ENCODE results near the gene RPLP2.
A peak's percentile ranks its signal among the peaks of the same experiment; 100 is the strongest.

The RPLP2 gene

DNA sequence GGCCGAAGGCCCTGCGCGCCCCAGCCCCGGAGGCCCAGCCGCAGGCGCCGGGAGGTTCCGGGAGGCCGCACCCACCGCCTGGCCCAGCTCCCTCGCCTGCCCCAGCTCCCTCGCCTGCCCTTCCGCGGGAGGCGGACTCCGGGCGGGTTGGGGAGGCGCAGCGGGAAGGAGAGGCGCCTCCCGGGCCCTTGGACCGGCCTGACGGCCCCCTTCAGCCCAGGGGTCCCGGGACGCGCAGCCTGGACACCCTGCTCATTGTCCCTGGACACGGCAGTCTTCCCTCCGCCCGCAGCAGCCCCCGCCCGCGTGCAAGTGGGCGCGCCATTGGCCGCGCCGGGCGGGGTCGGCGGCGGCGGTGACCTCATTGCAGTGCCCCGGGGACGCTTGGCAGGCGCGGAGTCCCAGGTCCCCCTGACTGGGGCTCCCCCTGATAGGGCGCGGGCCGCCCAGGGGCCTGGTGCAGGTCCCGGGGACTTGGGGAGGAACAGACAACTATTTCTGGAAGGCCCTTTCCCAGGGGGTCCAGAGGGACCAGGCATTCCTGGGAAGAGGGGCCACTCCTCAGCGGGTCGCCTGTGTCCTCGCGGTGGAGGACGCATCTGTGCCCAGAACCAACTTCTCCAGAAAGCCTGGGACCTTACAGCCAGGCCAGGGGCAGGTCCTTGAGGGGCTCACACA lies 23.5 kb downstream of the RPLP2 start:
- peak in 1 of 56 donors; percentile 57 for DNase-seq

DNA sequence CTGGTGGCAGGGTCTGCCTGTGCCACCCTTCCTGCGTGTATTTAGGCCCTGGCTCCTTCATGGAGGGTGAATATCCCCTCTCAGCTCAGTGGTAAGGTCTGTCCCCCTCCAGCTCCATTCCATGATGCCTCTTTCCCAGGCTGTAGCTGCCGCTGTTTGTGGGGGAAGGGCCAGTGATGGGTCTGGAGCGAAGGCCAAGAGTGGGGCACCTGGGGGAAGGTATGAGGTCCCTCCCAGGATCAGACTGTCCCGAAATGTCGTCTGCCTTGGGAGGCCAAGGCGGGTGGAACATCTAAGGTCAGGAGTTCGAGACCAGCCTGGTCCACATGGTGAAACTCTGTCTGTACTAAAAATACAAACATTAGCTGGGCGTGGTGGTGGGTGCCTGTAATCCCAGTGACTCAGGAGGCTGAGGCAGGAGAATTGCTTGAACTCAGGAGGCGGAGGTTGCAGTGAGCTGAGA lies 24.1 kb downstream of the RPLP2 start:
- no peak for DNase-seq

DNA sequence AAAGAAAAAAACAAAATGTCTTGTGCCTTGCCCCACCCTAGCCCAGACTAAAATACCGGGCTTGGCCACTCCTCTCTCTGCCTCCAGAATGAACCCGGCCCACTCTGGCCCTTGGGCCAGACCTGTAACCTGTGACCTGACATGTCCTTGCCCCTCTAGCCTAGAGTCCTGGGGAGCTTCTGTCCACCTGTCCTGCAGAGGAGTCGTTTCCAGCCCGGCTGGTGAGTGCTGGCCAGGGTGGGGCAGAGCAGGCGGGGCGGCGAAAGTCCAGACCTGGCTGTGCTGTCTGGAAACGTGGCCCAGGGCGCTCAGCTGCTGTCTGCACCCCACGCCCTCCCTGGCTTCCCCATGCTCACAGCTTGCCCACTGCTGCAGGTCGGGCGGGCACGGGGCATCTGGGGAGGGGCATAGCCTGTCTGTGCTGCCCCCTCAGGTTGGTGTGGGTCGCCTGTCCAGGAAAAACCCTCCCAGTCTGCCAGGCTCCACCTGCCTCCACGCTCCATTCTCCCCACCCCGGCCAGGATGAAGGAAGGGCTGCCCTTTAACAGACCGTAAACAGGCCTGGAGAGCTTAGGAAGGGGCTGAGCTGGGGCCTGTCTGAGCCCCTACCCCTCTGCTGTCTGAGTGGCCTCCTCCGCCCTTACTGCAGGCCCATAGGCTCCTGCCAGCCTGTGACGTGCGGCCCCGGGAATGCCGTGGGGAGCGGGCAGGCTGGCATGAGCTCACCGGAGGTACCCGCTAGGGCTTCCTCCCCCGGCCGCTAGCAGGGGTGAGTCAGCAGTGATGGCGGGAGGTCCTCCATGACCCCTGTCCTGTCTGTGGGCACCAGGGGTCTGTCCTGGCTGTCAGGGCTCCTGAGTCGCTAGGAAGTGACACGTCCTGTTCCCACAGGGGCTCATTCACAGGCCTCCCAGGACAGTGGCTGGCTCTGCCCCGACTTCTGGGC lies 24.9 kb downstream of the RPLP2 start:
- DNase-seq, result peak in 7 of 56 donors; percentile 17 to 53 (median 28)

DNA sequence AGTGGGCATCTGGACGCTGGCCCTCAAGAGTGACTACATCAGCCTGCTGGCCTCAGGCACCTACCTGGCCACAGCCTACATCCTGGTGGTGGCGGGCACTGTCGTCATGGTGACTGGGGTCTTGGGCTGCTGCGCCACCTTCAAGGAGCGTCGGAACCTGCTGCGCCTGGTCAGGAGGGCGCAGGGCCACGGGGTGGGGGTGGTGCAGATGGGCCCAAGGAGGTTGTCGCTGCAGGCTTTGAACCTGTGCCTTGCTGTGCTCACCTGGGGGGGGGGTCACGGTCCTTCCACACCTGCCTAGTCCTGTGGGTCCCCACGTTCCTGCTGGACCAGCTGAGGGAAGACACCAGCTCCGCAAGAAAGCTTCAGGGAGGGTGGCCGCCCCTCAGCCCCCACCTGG lies 26.5 kb downstream of the RPLP2 start:
- DNase-seq, result no peak

DNA sequence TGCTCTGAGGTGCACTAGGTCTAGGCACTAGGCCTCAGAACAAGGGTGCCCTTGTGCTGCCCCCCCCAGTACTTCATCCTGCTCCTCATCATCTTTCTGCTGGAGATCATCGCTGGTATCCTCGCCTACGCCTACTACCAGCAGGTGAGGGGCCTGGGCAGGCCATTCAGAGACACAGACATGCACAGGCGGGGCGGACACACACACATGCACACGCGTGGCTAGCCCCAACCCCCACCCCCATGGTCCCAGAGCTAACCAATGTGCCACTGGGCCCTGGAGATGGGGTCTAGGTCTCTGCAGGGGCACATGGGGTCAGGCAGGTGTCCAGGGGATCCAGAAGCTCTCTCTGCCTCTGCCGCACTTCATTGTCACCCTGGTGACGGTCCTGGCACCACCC lies 26.9 kb downstream of the RPLP2 start:
- DNase-seq, result no peak

DNA sequence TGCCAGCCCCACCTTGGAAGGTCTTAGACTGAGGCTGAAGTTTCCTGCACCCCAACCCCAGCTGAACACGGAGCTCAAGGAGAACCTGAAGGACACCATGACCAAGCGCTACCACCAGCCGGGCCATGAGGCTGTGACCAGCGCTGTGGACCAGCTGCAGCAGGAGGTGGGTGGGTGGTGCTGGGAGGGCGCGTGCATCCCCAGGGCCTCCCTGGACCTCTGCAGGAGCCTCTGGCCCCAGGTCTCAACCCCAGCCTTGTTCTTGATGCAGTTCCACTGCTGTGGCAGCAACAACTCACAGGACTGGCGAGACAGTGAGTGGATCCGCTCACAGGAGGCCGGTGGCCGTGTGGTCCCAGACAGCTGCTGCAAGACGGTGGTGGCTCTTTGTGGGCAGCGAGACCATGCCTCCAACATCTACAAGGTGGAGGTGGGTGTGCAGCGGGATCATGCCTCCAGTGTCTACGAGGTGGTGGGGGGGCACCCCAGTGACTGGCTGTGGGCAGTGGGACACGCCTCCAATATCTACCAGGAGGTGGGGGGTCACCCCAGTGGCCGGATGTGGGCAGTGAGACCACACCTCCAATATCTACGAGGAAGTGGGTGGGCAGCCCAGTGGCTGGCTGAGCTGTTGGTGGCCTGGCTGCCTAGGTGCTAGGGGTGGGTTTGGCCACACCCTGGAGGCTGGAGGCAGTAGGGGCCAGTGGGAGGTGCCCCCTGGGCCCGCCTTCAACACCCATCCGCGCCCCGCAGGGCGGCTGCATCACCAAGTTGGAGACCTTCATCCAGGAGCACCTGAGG lies 27.6 kb downstream of the RPLP2 start:
- DNase-seq, result no peak

DNA sequence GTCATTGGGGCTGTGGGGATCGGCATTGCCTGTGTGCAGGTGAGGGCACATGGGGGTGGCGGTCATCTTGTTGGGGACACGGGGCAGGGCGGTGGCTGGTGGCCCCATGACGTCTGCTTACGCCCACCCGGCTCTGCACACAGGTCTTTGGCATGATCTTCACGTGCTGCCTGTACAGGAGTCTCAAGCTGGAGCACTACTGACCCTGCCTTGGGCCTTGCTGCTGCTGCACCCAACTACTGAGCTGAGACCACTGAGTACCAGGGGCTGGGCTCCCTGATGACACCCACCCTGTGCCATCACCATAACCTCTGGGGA lies 28.2 kb downstream of the RPLP2 start:
- no peak for DNase-seq

DNA sequence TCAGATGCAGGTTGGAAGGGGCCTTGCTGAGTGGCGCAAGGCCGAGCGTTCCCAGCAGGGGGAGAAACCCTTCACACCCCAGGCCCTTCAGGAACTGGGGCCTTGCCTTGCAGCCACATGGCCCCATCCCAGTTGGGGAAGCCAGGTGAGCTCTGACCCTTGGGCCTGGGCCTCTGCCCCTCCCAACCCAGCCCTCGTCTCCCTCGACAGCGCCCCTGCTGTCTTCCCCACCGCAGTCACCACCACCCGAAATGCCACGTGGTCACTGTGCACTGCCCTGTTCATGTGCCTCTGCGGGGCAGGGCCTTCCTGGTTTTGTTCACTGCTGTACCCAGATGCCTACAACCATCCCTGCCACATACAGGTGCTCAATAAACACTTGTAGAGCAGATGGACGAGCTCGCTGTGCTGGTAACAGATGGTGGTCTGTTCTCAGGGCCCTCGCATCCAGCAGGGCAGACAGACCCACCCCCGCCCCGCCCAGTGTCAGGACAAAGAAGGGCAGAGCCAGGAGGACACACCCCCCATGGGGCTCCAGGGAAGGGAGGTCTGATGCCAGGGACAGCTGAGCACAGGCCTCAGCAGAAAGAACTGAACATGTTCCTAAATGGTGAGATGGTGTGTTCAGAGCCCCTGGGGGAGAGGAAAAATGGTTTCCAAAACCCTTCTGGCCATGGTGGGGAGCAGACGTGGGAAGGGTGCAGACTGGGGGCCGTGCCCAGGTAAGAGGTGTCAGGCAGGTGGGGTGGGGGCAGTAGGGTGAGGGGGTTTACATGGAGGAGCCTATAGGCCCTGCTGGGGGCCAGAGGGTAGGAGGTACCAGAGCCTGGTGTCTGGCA lies 28.9 kb downstream of the RPLP2 start:
- DNase-seq, result no peak

DNA sequence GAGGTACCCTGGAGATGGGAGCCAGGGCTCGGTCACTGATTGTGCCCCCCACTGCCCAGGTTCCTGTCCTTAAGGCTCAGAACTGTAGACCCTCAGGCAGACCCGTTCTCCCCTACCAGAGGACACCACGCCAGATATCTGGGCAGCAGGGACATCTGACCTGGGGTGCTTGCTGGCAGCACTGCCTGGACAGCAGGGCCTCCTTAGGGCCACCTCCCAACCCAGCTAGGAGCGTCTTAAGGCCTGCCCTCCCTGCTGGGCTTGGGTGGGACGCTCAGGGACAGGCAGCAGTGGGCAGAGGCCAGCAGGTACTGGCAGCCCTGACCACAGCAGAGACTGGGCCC lies 29.5 kb downstream of the RPLP2 start:
- DNase-seq, result no peak

DNA sequence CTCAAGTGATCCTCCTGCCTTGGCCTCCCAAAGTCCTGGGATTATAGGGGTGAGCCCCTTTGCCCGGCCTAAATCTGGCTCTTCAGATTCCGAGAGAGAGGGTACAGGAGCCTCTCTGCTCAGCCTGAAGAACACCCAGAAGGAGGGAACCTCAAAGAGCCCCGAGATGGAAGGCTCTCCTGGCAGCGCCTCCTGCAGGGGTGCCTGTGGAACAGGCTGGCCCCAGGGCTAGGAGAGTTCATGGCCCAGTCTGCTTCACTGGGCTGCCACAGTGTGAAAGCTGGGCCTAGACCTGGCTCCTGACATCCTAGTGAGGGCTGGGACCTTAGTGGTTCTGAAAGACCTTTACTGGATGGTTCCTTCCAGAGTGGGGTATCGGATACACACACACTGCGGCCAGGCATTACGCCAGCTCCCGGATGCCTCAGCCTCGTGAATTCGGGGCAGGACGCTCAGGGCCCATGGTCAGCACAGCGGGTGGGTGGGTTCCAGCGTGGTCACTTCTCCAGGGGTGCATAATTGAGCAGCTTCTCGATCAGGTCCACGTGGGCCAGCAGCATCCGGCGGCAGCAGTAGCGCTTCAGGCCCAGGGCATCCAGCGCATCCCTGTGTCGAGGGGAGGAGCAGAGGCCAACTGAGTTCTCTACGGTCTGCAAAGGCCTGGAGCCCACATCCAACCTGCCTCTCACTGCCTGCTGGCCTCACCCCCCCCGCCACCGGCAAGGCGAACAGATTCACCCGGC lies 30.3 kb downstream of the RPLP2 start:
- no peak for DNase-seq

DNA sequence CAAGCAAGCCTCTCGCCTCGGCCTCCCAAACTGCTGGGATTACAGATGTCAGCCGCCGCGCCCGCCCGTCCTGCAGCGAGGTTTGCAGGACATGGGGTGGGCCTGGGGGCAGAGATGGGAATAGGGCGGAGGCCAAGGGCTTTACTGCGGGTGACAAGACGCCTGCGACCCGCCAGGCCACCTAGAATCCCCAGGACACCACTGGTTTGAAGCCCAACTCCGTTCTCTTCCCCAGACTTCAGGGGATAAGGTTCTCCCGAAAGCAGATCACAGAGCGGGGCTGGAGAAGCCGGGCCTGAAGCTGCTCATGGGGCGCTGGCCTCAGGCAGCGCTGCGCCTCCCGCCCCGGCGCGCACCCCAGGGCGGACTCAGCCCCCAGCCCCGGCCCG lies 32.2 kb downstream of the RPLP2 start:
- DNase-seq, result no peak

DNA sequence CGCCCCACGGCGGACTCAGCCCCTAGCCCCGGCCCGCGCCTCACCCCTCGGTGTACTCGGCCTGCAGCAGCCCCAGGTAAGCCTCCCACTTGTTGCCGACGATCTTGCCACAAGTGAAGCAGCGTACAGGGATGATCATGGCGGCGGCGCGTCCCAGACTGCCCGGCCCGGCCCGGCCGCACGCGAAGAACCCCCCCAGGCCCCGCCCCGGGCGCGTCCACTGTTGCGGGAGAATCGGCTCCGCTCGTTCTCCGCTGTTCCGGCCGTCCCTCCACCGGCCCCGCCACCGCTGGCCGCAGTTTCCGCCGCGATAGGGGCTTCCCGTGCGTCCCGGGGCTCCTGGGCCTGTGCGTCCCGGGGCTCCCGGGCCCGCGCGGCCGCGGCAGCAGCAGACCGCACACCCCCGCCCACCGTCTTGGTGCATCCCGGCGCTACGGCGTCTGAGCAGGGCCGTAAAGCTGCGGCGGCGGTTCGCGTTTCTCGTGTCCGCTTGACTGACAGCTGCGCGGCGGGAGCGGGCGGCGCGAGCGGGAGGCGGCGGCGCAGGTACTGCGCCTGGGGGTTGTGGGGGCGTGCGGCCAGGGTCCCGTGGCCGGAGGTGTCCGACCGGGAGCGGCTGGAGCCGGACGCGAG lies 32.7 kb downstream of the RPLP2 start, which contains the start of the genes POLR2L and TSPAN4:
TSS of gene POLR2L (minus strand) at position 160 of the 633 bp plus-strand sequence. CDS start at position 139, 21 bp downstream.
TSS of gene TSPAN4 (plus strand) at position 483 of the 633 bp plus-strand sequence. CDS start 7,453 bp downstream, outside the sequence.
- peak in 55 of 56 donors; percentile 42 to 96 (median 83) for DNase-seq

DNA sequence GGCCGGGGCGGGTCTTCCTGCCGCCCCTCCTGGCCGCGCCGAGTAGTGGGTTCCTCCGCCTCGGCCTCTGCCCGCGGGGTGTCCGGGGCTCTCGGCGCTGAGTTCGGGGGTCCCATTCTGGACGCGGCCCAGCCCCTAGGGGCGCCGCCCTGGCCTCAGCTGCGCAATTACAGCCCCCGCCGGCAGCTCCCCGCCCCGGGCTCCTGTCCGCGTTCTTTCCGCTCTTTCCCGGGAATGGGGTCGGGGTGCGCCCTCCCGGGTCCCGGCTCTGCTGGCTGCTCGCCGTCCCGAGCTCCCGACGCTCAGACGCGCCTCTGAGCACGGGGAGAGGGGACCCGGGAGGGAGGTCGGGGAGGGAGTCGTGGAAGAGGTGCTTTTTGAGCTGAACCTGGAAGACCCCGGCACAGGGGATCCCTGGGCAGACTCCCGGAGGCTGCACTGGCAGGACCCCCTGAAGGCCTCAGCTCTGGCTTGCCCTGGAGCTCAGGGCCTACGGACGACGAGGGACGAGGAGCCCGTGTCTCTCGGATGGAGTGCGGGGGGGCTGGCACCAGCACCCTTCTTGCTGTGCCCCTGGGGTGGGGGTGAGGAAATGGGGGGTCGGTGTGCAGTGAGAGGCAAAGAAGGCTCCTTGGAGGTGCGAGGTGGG lies 33.4 kb downstream of the RPLP2 start:
- DNase-seq, result no peak

DNA sequence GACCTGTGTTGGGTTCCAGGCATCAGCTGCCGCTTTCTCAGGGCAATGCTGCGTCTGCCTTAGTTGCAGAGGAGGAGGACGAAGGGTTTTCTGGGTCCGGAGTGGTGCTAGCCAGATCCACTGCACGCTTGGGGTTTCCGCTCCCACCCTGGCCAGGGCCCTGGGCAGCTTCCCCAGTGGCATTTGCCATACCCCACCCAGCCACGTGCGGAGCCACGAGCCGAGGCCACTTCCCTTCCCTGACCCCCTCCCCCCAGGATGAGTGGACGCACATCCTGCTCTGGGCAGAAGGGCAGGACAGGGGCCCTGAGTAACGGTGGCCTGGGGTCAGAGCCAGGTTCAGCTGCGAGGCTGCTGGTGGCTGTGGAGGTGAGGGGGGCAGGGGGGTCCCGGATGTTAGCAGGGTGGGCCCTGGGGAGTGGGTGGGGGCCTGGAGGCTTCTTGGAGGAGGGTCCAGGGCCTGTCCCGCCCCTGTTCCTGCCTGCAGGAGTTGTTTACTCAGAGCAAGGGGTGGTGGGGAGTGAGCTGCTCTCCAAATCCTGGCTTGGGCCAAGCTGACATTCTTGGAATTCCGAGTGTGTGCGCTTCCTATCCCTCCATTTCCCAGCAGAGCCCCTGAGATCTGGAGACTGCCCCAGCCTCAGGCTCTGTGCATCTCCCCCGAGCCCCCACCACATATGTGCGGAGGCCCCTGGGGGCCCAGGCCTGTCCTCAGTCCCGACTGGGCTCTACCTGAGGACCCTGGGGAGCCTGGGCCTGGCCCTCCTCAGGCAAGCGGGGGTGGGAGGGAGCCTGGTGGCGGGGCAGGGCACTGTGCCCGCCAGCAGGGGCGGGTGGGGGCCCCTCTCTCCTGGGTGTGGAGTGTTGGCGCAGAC lies 34.3 kb downstream of the RPLP2 start:
- peak in 5 of 56 donors; percentile 14 to 43 (median 34) for DNase-seq

DNA sequence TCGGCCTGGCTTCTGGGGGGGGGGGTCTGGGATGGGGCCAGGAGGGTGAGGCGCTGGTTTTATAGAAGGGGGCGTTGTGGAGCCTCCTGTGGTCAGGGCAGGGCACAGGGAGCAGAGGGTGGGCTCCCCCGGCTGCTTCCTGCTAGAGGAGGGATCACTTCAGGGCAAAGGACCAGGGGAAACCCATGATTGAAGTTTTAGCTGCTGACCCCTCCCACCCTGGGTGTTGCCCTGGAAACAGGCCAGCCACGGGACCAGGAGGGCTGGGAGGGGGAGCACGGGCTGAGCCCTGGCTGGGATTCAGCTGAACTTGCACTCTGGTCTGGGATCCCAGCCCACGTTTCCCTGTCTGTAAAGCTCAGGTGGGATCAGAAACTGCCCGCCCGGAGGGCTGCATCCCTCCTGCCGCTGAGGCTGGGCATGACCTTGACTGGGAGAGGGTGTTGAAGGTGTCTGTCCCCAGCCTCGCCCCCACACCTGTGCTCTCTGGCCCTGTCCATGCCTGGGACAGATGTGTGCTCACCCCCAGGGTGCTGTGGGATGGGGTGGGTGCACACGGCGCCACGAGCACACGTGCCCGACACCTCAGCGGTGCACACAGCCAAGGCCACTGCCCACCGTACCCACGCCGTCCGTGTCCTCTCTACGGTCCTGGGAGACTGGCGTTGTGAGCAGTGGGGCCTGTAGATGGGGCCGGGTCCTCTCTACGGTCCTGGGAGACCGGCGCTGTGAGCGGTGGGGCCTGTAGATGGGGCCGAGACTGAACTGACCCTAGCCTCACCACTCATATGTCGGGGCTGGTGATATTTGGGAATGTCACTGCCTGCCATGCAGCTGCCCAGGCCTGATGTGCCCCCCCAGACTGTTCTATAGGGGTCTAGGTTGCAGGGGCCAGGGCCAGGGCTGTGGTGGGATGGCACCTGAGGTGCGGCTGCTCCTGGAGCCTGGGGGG lies 35.2 kb downstream of the RPLP2 start:
- DNase-seq, result peak in 11 of 56 donors; percentile 8 to 69 (median 25)

DNA sequence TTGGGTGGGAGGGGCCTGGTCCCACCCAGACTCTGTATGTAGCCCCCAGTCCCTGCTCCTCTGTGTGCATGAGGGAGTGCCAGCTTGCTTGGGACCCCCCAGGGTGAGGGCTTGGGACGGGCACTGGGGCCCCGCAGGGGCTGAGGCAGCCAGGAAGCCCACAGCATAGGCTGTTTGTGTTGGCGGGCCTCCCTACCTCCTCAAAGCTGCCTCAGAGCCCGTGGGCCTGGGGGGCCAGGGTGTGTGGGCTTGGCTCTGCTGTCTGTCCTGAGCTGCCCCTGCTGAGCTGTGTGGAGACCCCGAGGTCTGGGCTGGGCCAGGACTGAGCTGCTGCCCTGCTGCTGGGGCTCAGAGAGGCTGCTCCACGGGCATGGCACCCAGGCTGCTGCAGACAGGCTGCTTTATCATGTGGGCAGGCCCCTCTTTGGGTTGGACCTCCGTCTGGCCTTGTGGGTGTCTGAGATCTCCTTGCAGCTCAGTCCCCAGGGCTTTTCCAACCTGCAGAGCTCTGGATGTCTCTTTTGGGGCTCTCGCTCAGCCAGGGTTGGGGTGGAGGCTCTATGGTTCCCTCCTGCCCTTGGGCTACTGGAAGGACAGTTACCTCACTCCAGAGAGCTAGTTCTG lies 36.2 kb downstream of the RPLP2 start:
- DNase-seq, result no peak
